Forelimb muscle (tissue), 1 donor: ENCODE measurements around the gene FADD. TPM values are rescaled to one million over a fixed set of nuclear protein-coding genes. Genes with fewer than 3 reads are reported as not detected.
"Not testable (repeated sequence)": the region's sequence is repeated elsewhere in the genome, so short reads cannot be mapped to it uniquely, and the experiment has no call there.

Experiments
- DNase-seq: peaks from one replicate; pipeline ENCODE4 v3.0.0-alpha.2; 2013; ENCODE audit warnings: low read depth
- polyA plus RNA-seq: library from polyadenylated mRNA; unstranded; fragments of 120-200 nt; gene quantifications from one replicate; pipeline ENCODE4 v1.2.1, GENCODE V29; 2013; ENCODE audit not compliant: insufficient read length

FADD gene
- polyA plus RNA-seq, 1 donor, result 10.1 TPM

DNA sequence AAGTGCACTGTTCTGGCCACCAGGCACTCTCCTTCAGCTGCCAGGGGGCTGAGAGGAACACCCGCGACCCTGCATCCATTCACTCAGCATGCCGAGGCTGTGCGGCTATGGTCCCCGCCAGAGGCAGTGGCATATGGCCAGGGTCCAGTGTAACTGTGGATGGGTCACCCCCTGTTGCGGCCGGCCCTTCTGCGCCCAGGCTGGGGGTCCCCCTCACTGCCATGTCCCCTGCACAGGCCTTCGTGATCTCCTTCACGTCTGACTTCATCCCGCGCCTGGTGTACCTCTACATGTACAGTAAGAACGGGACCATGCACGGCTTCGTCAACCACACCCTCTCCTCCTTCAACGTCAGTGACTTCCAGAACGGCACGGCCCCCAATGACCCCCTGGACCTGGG lies 20.8 kb upstream of the FADD start:
- no peak for DNase-seq

- no peak for DNase-seq
Measured at GRCh38 chr11:70183032-70183431, 20.1 kb upstream of the FADD start.

DNA sequence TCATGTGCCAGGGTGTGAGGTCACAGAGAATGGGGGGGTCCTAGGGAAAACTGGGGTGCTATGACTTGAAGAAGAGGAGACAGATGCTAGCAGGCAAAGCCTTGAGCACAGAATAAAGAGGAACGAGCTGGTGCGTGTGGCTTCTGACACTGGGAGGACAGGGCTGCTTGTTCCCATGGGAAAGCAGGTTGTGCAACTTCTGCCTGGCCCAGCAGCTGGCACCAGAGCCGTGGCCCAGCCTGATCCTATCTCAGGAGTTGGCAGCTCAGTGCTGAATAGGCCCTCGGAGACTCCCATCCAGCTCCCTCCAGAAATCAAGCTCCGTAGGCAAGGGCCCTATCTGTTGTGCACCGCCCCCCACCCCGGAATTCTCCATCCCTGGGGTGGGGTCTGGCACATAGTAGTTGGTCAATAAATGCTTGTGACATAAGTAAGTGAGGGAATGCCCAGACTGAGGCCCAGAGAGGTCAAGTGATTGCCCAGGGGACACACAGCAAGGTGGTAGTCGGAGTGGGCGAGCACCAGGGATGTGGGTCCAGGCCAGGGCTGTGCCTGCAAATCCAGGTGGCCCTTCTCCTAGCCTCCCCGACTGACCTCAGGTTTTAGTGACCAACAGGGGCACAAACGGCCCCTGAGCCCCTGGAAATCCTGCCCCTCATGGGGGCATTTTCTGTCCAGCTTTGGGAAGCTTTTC lies 19.5 kb upstream of the FADD start:
- DNase-seq, result no peak

DNA sequence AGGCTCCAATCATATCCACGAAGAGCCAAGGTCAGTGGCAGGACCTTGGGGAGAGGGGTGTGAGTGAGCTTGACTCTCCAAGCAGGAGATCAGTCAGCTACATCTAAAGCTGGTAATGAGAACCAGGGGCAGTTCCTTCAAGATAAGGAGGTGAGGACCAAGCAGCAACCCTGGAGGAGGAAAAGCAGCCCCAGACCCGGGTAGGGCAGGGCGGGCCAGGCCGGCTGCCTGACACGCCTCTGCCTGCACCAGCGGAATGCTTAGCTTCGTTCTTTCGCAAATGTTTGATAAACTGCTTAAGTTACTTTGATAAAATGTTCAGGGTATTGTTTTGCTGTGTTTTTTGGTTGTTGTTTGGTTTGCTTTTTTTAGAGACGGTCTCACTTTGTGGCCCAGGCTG lies 18.7 kb upstream of the FADD start:
- DNase-seq, result no peak

GRCh38 chr11:70185348-70186055 lies 17.6 kb upstream of the FADD start:
- DNase-seq, result no peak

GRCh38 chr11:70186420-70186819 lies 16.7 kb upstream of the FADD start:
- DNase-seq, result no peak

DNA sequence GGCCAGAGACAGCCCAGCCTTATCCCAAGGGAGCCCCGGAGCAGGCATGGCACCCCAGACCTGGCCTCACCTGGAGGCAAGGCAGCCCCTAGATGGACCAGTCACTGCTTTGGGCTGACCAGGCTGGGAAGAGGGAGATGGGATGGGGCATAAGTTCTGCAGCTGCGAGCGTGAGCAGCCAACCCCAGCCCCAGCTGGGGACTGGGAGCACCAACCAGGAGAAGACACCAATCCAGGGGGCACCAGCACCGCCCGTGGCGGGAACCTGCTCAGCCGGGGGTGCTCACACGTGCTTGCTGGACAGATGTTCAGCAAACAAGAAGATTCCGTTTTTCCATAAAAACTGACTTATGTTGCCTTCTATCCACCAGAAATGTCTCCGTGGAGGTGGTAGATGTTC lies 16.2 kb upstream of the FADD start:
- no peak for DNase-seq

- no peak for DNase-seq
Measured at GRCh38 chr11:70187771-70188170, 15.3 kb upstream of the FADD start.

DNA sequence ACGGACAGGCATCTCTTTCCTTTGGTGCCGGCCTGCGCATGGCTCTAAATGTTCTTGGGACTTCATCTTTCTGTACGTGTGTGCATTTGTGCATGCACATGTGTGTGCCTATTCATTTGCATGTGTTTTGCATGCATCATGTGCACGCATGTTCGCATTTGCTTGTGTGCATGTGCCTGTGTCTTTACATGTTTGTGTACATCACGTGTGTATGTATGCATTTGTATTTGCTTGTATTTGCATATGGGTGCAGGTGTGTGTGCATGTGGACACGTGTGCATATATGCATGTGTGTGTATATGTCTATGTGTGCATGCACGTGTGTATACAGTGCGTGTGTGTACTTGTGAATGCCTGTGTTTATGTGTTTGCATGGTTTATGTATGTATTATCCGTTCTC lies 13.5 kb upstream of the FADD start:
- DNase-seq, result no peak

GRCh38 chr11:70191495-70192140 lies 11.5 kb upstream of the FADD start:
- no peak for DNase-seq

- no peak for DNase-seq
Measured at GRCh38 chr11:70192666-70193410, 10.3 kb upstream of the FADD start.

DNA sequence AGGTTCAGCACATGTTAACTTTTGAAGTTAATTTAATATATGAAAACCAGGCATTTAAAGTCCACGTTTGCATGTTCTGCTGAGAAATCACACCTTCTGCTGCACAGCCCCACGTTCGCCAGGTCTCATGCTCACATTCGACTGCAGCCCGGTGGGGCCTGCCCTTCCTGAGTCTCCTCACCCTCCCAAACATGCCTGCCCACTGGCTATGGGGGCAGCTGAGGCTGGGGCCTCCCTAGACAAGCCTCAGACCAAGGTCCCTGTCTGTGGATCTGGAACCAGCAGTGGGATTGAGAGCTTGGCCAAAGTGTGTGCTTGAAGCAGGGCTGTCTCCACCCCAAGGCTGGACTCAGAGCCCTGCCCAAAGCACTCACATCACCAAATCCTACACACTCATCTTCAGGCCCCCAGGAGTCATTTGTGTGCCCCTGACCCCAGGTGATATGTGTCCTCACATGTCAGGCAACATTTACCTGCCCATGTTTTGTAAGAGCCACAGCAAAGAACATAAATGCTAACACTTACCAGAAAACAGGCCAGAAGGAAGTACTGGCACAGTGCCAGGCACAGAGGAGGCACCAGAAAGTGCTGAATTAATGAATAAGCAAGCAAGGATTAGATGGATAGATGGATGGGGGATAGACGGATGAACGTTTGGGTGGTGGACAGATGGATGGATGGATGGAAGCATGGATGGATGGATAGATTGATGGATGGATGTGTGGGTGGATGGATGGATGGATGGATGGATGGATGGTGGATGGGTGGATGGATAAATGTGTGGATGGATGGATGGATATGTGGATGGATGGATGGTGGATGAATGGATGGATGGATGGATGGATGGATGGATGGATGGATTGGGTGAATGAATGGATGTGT lies 9.4 kb upstream of the FADD start:
- DNase-seq, result no peak

DNA sequence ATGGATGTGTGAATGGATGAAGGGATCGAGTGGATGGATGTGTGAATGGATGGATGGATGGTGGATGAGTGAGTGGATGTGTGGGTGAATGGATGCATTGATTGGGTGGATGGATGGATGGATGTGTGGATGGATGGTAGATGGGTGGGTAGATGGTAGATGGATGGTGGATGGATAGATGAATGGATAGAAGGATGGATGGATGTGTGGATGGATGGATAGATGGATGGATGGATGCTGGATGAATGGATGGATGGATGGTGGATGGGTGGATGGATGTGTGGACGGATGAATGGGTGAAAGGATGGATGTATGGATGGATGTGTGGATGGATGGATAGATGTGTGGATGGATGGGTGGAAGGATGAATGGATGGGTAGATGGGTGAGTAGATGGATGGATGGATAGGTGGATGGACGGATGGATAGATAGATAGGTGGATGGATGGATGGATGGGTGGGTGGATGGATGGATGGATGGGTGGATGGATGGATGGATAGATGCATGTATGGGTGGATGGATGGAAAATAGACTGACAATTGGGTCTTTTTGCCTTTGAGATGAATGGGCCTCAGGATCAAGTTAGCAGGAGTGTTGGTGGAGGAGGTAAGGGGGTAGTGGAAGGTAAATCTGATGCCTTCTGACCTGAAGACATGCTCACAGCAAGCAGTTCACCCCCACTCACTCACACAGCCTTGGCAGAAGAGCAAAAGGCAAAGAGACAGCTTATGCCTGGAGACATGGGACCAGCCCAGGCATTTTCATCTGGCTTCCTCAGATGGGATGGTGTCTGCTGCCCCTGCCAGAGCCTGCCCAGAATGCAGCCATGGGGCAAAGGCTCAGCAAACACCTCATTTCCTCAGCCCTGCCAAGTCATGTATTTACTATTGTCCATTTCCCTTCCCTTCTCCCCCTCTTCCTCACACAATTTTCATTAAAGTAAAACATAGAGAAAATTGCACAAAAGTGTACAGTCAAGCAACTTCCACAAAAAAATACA lies 8.0 kb upstream of the FADD start:
- no peak for DNase-seq

DNA sequence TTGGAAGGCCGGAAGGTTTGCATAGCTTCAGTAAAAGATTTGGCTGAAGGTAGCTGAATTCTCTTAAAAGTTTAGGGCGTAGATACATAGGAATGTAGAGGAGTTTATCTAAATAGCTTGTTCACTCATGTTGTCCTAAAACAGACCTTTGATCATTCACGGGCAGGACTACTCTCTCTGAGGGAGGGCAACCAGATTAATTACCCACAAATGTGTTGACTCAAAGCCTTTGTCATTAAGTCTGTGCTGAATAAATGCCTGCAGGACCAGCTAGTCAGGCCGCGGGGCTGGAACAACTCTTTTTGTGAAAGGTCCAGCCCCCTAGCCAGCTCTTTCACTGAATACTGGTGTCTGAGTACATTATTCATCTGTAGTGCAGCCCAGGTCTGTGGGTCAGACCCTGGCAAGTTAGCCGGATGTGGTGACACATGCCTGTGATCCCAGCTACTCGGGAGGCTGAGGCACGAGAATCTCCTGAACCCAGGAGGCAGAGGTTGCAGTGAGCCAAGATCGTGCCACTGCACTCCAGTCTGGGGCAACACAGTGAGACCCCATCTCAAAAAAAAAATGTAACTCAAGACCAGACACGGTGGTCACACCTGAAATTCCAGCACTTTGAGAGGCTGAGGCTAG lies 2.8 kb upstream of the FADD start:
- DNase-seq, result no peak

DNA sequence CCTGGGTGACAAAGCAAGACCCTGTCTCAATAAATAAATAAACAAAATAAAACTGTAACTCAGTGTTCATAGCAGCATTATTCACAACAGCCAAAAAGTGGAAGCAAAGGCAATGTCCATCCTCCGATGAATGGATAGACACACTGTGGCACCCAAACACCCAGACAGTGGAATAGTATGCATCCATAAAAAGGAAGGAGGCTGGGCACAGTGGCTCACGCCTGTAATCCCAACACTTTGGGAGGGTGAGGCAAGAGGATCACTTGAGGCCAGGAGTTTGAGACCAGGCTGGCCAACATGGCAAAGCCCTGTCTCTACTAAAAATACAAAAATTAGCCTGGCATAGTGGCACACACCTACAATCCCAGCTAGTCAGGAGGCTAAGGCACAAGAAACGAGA lies 2.0 kb upstream of the FADD start:
- not testable (repeated sequence) for DNase-seq

- no peak for DNase-seq
Measured at GRCh38 chr11:70201882-70202861, 924 bp upstream of the FADD start.

GRCh38 chr11:70203751-70204465 lies 812 bp downstream of the FADD start:
- no peak for DNase-seq

- no peak for DNase-seq
Measured at GRCh38 chr11:70204466-70204799, 1.3 kb downstream of the FADD start.
